GM12878 (cell line): ENCODE data around the gene TPK1. TPM values are rescaled to one million over a fixed set of nuclear protein-coding genes. Genes with fewer than 3 reads are reported as not detected.

ENCODE experiments used
- ATAC-seq: fragments of 200-7000 bp; cut with Tn5 transposase; 3 replicates; pipeline ENCODE4 v1.9.1; 2020; ENCODE audit warnings: mild to moderate bottlenecking, moderate library complexity
- BruUV-seq: library from RNA; stranded (reverse); fragments of 400-500 nt; replicated peaks from 2 replicates; lab custom pipeline; 2021; lab: Mats Ljungman, UMichigan
- CTCF ChIA-PET: fragments of 300-600 bp; sonication (Branson Sonifier 250); formaldehyde crosslinking; extraction: SDS; loops from one replicate; lab custom pipeline; 2021; ENCODE audit warnings: inconsistent platforms; lab: Yijun Ruan, JAX
- POLR2A ChIA-PET: fragments of 350-600 bp; formaldehyde crosslinking; extraction: SDS; loops from one replicate; lab custom pipeline; 2021; ENCODE audit warnings: inconsistent platforms; lab: Charles Lee
- RAD21 ChIA-PET: fragments of 300-600 bp; sonication (Branson Sonifier 250); formaldehyde crosslinking; loops from one replicate; lab custom pipeline; 2023; ENCODE audit warnings: antibody characterized with exemption; ENCODE audit not compliant: unreplicated experiment; lab: Charles Lee
- SMC1A ChIA-PET: fragments of 300-600 bp; sonication (Branson Sonifier 250); formaldehyde crosslinking; loops from one replicate; lab custom pipeline; 2023; ENCODE audit not compliant: unreplicated experiment, uncharacterized antibody; lab: Charles Lee
- DNase-seq: peaks from one replicate; pipeline ENCODE4 v3.0.0-alpha.2; 2011; ENCODE audit warnings: low read depth, low spot score
- FAIRE-seq: peaks from 3 replicates; lab custom pipeline; 2011; peaks lifted over from hg19 to GRCh38; lab: Jason Lieb, UNC
- H2AFZ ChIP-seq: 2 replicates; pipeline ENCODE4 v1.6.0; 2011; ENCODE audit warnings: low read depth, low read length, control low read depth; ENCODE audit not compliant: control insufficient read depth
- H3K27ac ChIP-seq: 2 replicates; pipeline ENCODE4 v1.5.1; 2011; ENCODE audit warnings: control low read depth; ENCODE audit not compliant: control insufficient read depth, insufficient read depth
- H3K27me3 ChIP-seq, 2 experiments: replicated peaks in 1 of 2; 2 replicates each; pipeline versions ENCODE4 v1.6.0 to v1.6.1; 2011; ENCODE audit warnings: low read length in 1 of 2; ENCODE audit not compliant: control insufficient read depth in 2 of 2, insufficient read depth in 2 of 2
- H3K36me3 ChIP-seq, 2 experiments: 2 replicates each; pipeline ENCODE4 v1.5.1; 2011; ENCODE audit warnings: low read length in 1 of 2; ENCODE audit not compliant: control insufficient read depth in 2 of 2, insufficient read depth in 2 of 2
- H3K4me1 ChIP-seq: 2 replicates; pipeline ENCODE4 v1.6.1; 2011; ENCODE audit warnings: mild to moderate bottlenecking, low read length, moderate library complexity, mixed read lengths; ENCODE audit not compliant: control insufficient read depth, insufficient read depth
- H3K4me2 ChIP-seq: 2 replicates; pipeline ENCODE4 v1.6.0; 2011; ENCODE audit warnings: control low read depth; ENCODE audit not compliant: control insufficient read depth, insufficient read depth
- H3K4me3 ChIP-seq: fragments of 200-600 bp; sonication (generic); 2 replicates; pipeline ENCODE4 v1.5.1; 2016
- H3K79me2 ChIP-seq: 2 replicates; pipeline ENCODE4 v1.6.0; 2011; ENCODE audit warnings: low read length; ENCODE audit not compliant: control insufficient read depth, insufficient read depth
- H3K9ac ChIP-seq: 2 replicates; pipeline ENCODE4 v1.8.0; 2011; ENCODE audit warnings: low read length, control low read depth, mixed read lengths; ENCODE audit not compliant: control insufficient read depth, insufficient read depth
- H3K9me3 ChIP-seq: replicated peaks from 3 replicates; pipeline ENCODE4 v1.5.1; 2011; ENCODE audit warnings: mild to moderate bottlenecking, low read length; ENCODE audit not compliant: control insufficient read depth, insufficient read depth
- H4K20me1 ChIP-seq: 2 replicates; pipeline ENCODE4 v1.6.0; 2011; ENCODE audit not compliant: control insufficient read depth, insufficient read depth
- BRCA1 ChIP-seq: IDR thresholded peaks from 2 replicates; pipeline ENCODE4 v1.6.1; 2011; ENCODE audit warnings: low read depth, low read length, improper control_type of control experiment
- EGR1 ChIP-seq, 2 experiments: IDR thresholded peaks; 1 replicate in 1 of 2; 2 replicates in 1 of 2; pipeline ENCODE4 v1.6.1; 2011 to 2012; ENCODE audit warnings: low read depth in 2 of 2, low read length in 2 of 2, borderline replicate concordance in 1 of 2, mild to moderate bottlenecking in 1 of 2, moderate library complexity in 1 of 2
- FOXK2 ChIP-seq: fragments of 450-650 bp; IDR thresholded peaks from 2 replicates; pipeline ENCODE4 v1.6.1; 2017; ENCODE audit warnings: mild to moderate bottlenecking, moderate library complexity
- HDGF ChIP-seq: fragments of 450-650 bp; IDR thresholded peaks from 2 replicates; pipeline ENCODE4 v1.6.1; 2016; ENCODE audit warnings: antibody characterized with exemption
- KLF5 ChIP-seq: fragments of 450-650 bp; IDR thresholded peaks from 2 replicates; pipeline ENCODE4 v1.6.1; 2014; ENCODE audit warnings: mild to moderate bottlenecking; ENCODE audit not compliant: partially characterized antibody
- MXI1 ChIP-seq: fragments of 150-350 bp; IDR thresholded peaks from 2 replicates; pipeline ENCODE4 v1.6.1; 2011; ENCODE audit warnings: low read depth, mild to moderate bottlenecking, inconsistent platforms, low read length, improper control_type of control experiment
- MYC ChIP-seq: IDR thresholded peaks from 2 replicates; pipeline ENCODE4 v1.6.1; 2011; ENCODE audit warnings: mild to moderate bottlenecking, low read length, moderate library complexity, inconsistent platforms; ENCODE audit not compliant: insufficient read depth, insufficient replicate concordance, insufficient read length, severe bottlenecking
- NR2C1 ChIP-seq: fragments of 450-650 bp; IDR thresholded peaks from 2 replicates; pipeline ENCODE4 v1.6.1; 2017; ENCODE audit warnings: antibody characterized with exemption, mild to moderate bottlenecking, moderate library complexity
- NR2F1 ChIP-seq: fragments of 450-650 bp; conservative IDR thresholded peaks from 2 replicates; pipeline ENCODE4 v1.6.1; 2017; ENCODE audit warnings: mild to moderate bottlenecking
- RUNX3 ChIP-seq: IDR thresholded peaks from 2 replicates; pipeline ENCODE4 v1.6.1; 2012; ENCODE audit warnings: low read length, inconsistent platforms
- TCF3 ChIP-seq: IDR thresholded peaks from 2 replicates; pipeline ENCODE4 v1.6.1; 2012; ENCODE audit warnings: low read depth, mild to moderate bottlenecking, low read length, borderline replicate concordance; ENCODE audit not compliant: insufficient read depth
- ZNF207 ChIP-seq: fragments of 450-650 bp; IDR thresholded peaks from 2 replicates; pipeline ENCODE4 v1.6.1; 2014; ENCODE audit warnings: antibody characterized with exemption, mild to moderate bottlenecking, borderline replicate concordance
- ZNF217 ChIP-seq: fragments of 450-650 bp; IDR thresholded peaks from 2 replicates; pipeline ENCODE4 v1.6.1; 2017; ENCODE audit warnings: antibody characterized with exemption, mild to moderate bottlenecking
- ZSCAN29 ChIP-seq: fragments of 450-650 bp; IDR thresholded peaks from 2 replicates; pipeline ENCODE4 v1.6.1; 2017; ENCODE audit warnings: mild to moderate bottlenecking, moderate library complexity
- WGBS: methylation state at CpG from one replicate; pipeline ENCODE4 v1.1.6; 2016; ENCODE audit warnings: low lambda C conversion rate; ENCODE audit not compliant: insufficient replicate concordance, insufficient coverage; ENCODE audit errors: missing lambda C conversion rate; 5-methylcytosine and 5-hydroxymethylcytosine counted together
- in situ Hi-C: fragments of 300-500 bp; cut with MboI; formaldehyde crosslinking; loops from 9 replicates; pipeline ENCODE4 v1.14.3; 2018; ENCODE audit warnings: mixed read lengths
- intact Hi-C: fragments of 100-400 bp; cut with micrococcal nuclease; formaldehyde crosslinking; loops from one replicate; pipeline ENCODE4 v1.14.2; 2022; ENCODE audit not compliant: unreplicated experiment
- polyA plus RNA-seq, 11 experiments: library from polyadenylated mRNA; depleted of rRNA in 4 of 11; unstranded in 6 of 11; stranded (reverse) in 5 of 11; fragments of >200 nt; fragmentation: Nextera tagmentation in 4 of 11; fragmentation: Illumina TruSeq in 1 of 11; extraction: Ambion mirVana in 4 of 11; extraction: Trizol in 1 of 11; gene quantifications; 1 replicate in 1 of 11; 2 replicates in 10 of 11; pipeline versions ENCODE4 v1.2.1 to v1.2.3, GENCODE V29; 2011 to 2016; ENCODE audit warnings: inconsistent platforms in 2 of 11, missing spikeins in 2 of 11, low read depth in 1 of 11
- total RNA-seq, 4 experiments: library from RNA; depleted of rRNA in 3 of 4; stranded (reverse); fragments of >200 nt in 3 of 4; fragmentation: Illumina TruSeq in 1 of 4; extraction: Trizol in 1 of 4; gene quantifications; 2 replicates each; pipeline versions ENCODE4 v1.2.1 to v1.2.3, GENCODE V29; 2013 to 2021
- TF ChIP-seq, protein P1 (sequence below): IDR thresholded peaks from 2 replicates; pipeline ENCODE4 v1.6.1; 2011; ENCODE audit warnings: mild to moderate bottlenecking, low read depth, low read length, moderate library complexity; ENCODE audit not compliant: insufficient replicate concordance
- TF ChIP-seq, protein P2 (sequence below): fragments of 150-350 bp; IDR thresholded peaks from 2 replicates; pipeline ENCODE4 v1.6.1; 2014; ENCODE audit warnings: mild to moderate bottlenecking, low read depth, low read length

Gene TPK1
- total and polyA plus RNA-seq, 10 of the 15 experiments (the other 5 are each of a cell fraction or from before 2014, with no cell fraction given): 7.1 to 19.0 (median 9.3) TPM

DNA sequence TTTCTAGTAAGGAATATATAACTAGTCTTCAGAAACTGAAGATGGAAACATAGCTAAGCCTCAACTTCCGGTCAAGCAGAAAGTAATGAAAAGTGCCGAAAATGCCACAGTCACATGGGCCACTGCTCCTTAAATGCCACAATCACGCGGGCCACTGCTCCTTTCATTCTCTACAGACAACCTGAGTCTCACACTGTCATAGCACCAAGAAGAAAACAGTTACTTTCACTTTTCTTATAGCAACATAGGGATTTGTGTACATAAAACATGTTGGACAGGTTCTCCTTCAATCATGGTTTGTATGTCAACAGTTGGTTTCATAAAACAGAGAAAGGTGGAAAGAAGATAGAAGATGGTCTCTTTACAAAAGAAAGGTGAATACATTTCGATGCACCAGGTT lies 383.8 kb downstream of the TPK1 start:
- CTCF ChIA-PET: no interaction called here
- POLR2A ChIA-PET: no interaction called here
- RAD21 ChIA-PET: no interaction called here
- Histone ChIP-seq H3K27ac (no peak overlapping the region), H3K4me3 (no peak overlapping the region), H3K9ac (no peak overlapping the region), H3K4me2 (no peak overlapping the region), H3K4me1 (no peaks in the 10 kb centered on the region), H2AFZ (no peak overlapping the region), H3K79me2 (no peaks in the 10 kb centered on the region), H3K27me3 (no peaks in the 10 kb centered on the region), H3K36me3 (no peaks in the 10 kb centered on the region), H3K9me3 (no peaks in the 10 kb centered on the region; the same call in 1 of the 3 replicates), H4K20me1 (no peaks in the 10 kb centered on the region)
- no peak for DNase-seq
- no TSS peak for BruUV-seq
- SMC1A ChIA-PET: no interaction called here
- peak; percentile 87 for ATAC-seq
- peak; percentile 31 for FAIRE-seq
- intact Hi-C loops: no loop called here
- TF ChIP-seq EGR1 (IDR thresholded peaks at IDR 0.05; ENCODE audit: borderline replicate concordance in 1 of 2, low read depth in 2 of 2, low read length in 2 of 2): no peak
- TF ChIP-seq RUNX3: 0 out of 2 replicates have a peak, but pooled peaks have one; percentile 17
- WGBS: 26% methylated on average over 5 of the region's 5 CpGs
- in situ Hi-C loops: no loop called here

DNA sequence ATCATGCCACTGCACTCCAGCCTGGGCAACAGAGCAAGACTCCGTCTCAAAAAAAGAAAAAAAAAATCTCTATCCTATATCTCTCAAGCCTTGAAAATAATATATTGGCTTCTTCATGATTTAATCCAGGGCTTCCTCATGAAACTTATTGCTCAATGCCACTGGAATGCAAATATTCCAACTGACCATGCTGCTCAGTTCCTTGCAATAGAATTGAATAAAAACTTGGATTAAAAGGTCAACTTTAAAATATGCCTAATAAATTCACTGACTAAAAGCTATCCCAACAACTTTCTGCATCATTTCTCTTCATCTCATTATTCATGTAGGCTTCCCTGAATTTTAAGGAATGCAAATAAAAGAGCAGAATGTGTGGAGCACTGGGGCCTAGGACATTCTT lies 390.3 kb downstream of the TPK1 start:
- H3K4me2 ChIP-seq: no peak overlapping the region
- ChIA-PET POLR2A (no interaction called here), SMC1A (no interaction called here), RAD21 (no interaction called here), CTCF (interaction anchor here (3.4 kb wide), 1 partner anchor 8 kb away, joined by 8 read pairs; no protein-coding TSS in a partner anchor)
- BruUV-seq: no TSS peak
- H3K4me1 ChIP-seq: no peaks in the 10 kb centered on the region
- no peaks in the 10 kb centered on the region for H3K9me3 ChIP-seq
- no peaks in the 10 kb centered on the region for H4K20me1 ChIP-seq
- no peak overlapping the region for H2AFZ ChIP-seq
- no peak overlapping the region for H3K27ac ChIP-seq
- H3K4me3 ChIP-seq: no peak overlapping the region
- H3K9ac ChIP-seq: no peak overlapping the region
- no peaks in the 10 kb centered on the region for H3K36me3 ChIP-seq
- no peak for DNase-seq
- ATAC-seq: no peak
- 43% methylated on average over 1 of the region's 1 CpG for WGBS
- intact Hi-C loops (no loop called here), in situ Hi-C loops (no loop called here)
- no peaks in the 10 kb centered on the region for H3K27me3 ChIP-seq
- FAIRE-seq: no peak
- no peaks in the 10 kb centered on the region for H3K79me2 ChIP-seq
- TF ChIP-seq MXI1 (no peak), KLF5 (no peak), BRCA1 (no peak), ZNF207 (no peak), MYC (no peak), ZNF217 (no peak), TCF3 (no peak), NR2C1 (no peak), ZSCAN29 (no peak), FOXK2 (no peak), HDGF (no peak), NR2F1 (no peak)
- TF ChIP-seq, protein P1, sequence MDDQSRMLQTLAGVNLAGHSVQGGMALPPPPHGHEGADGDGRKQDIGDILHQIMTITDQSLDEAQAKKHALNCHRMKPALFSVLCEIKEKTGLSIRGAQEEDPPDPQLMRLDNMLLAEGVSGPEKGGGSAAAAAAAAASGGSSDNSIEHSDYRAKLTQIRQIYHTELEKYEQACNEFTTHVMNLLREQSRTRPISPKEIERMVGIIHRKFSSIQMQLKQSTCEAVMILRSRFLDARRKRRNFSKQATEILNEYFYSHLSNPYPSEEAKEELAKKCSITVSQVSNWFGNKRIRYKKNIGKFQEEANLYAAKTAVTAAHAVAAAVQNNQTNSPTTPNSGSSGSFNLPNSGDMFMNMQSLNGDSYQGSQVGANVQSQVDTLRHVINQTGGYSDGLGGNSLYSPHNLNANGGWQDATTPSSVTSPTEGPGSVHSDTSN: no peak
- TF ChIP-seq, protein P2, sequence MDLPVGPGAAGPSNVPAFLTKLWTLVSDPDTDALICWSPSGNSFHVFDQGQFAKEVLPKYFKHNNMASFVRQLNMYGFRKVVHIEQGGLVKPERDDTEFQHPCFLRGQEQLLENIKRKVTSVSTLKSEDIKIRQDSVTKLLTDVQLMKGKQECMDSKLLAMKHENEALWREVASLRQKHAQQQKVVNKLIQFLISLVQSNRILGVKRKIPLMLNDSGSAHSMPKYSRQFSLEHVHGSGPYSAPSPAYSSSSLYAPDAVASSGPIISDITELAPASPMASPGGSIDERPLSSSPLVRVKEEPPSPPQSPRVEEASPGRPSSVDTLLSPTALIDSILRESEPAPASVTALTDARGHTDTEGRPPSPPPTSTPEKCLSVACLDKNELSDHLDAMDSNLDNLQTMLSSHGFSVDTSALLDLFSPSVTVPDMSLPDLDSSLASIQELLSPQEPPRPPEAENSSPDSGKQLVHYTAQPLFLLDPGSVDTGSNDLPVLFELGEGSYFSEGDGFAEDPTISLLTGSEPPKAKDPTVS: no peak
